ENCODE data around the gene JUND. TPM values are rescaled to one million over a fixed set of nuclear protein-coding genes. Genes with fewer than 3 reads are reported as not detected.

The JUND gene
- polyA plus RNA-seq, 3 donors: 22.5 to 1,792 (median 86.9) TPM

DNA sequence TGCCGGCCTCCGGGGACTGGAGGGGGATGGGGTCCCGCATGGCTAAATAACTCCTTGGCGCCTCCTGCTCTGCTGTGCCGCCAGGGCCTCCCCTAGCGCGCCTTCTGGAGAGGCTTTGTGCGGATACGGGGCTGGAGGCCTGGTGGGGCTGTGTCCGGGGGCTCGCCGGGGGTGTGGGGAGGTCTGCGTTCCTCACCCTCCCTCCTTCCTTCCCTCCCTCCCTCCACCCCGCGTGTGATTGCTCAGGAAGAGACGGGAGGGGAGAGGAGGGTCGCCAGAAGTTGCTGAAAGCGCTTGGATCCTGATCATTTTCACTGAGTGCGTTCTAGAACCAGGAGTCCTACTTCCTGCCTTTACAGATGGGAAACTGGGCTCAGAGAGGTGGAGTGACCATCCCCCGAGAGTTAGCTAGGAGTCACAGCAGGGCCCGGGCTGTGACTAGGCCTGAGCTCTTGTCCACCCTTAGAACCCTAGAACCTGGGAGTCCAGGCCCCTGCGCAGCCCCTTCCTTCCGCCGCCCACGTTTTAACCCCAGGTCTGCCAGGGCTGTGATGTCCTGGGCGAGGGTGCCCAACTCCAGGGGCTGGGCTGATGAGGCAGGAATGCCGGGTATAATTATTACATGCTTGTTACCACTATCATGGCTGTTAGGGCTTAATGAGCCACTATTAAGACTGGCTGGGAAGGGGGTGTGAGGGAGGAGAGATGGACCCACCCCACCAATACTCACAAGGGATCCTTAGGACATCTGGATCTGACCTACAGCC, 782 bp upstream of the JUND start:
- DNase-seq: peak in 2 of 3 donors; percentile 55 to 76
- H3K9me3 Mint-ChIP-seq: peaks cover 0 to 8% (median 5%) of the 10 kb centered on the region in 7 donors

More for the DNA sequence above, 782 bp upstream of the JUND start:
- intact Hi-C loops (cut with micrococcal nuclease): loop anchor here (1.0 to 2.0 kb wide), 3 partner anchors 9 to 23 kb away; no protein-coding TSS in a partner anchor
- Histone ChIP-seq H3K27ac (ENCODE audit: low read depth in 1 of 2, low read length in 2 of 2) (peak overlapping the region; percentile 90 to 92), H3K79me2 (ENCODE audit: insufficient read depth, low read length) (peaks cover 44% of the 10 kb centered on the region), H4K20me1 (ENCODE audit: insufficient read depth, low read length) (peaks cover 38% of the 10 kb centered on the region), H3K36me3 (replicated peaks in 1 of 2; ENCODE audit: control insufficient read depth in 1 of 2, insufficient read depth in 2 of 2, low read length in 2 of 2) (peaks cover 6 to 15% of the 10 kb centered on the region in 2 donors), H2AFZ (ENCODE audit: insufficient read depth, low read depth, low read length, poor library complexity, severe bottlenecking) (peak overlapping the region; percentile 19), H3K9me3 (replicated peaks in 1 of 2; ENCODE audit: control insufficient read depth in 1 of 2, insufficient read depth in 1 of 2, low read length in 2 of 2) (no peaks in the 10 kb centered on the region), H3K4me1 (ENCODE audit: control insufficient read depth in 1 of 2, insufficient read depth in 2 of 2, low read length in 2 of 2) (peaks cover 25 to 34% of the 10 kb centered on the region in 2 donors), H3K9ac (ENCODE audit: insufficient read depth, low read length, poor library complexity, severe bottlenecking) (peak overlapping the region; percentile 68), H3K4me3 (replicated peaks in 1 of 3; ENCODE audit: low read depth in 2 of 3, low read length in 3 of 3) (peak overlapping the region; percentile 35 to 74 (median 42)), H3K27me3 (ENCODE audit: control insufficient read depth in 2 of 2, insufficient read depth in 2 of 2, low read length in 2 of 2) (no peaks in the 10 kb centered on the region), H3K4me2 (replicated peaks; ENCODE audit: extremely low read depth, low read length, poor library complexity, severe bottlenecking) (peak overlapping the region; percentile 82)
- peak overlapping the region; percentile 93 to 98 (median 97) for H3K27ac Mint-ChIP-seq
- H3K4me1 Mint-ChIP-seq: peaks cover 31% of the 10 kb centered on the region
- peaks cover 0 to 4% (median 3%) of the 10 kb centered on the region in 3 donors for H3K27me3 Mint-ChIP-seq (ENCODE audit: low read depth in 3 of 3)
- H3K36me3 Mint-ChIP-seq: peaks cover 18 to 32% of the 10 kb centered on the region in 2 donors
- peak overlapping the region; percentile 79 to 86 for H3K4me3 Mint-ChIP-seq
- 0% methylated on average over 6 of the region's 27 CpGs for WGBS (ENCODE audit: insufficient coverage)
- TF ChIP-seq, protein P1, sequence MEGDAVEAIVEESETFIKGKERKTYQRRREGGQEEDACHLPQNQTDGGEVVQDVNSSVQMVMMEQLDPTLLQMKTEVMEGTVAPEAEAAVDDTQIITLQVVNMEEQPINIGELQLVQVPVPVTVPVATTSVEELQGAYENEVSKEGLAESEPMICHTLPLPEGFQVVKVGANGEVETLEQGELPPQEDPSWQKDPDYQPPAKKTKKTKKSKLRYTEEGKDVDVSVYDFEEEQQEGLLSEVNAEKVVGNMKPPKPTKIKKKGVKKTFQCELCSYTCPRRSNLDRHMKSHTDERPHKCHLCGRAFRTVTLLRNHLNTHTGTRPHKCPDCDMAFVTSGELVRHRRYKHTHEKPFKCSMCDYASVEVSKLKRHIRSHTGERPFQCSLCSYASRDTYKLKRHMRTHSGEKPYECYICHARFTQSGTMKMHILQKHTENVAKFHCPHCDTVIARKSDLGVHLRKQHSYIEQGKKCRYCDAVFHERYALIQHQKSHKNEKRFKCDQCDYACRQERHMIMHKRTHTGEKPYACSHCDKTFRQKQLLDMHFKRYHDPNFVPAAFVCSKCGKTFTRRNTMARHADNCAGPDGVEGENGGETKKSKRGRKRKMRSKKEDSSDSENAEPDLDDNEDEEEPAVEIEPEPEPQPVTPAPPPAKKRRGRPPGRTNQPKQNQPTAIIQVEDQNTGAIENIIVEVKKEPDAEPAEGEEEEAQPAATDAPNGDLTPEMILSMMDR (IDR thresholded peaks at IDR 0.05): peak; percentile 15
